Left lung (tissue), 10 donors: ENCODE measurements around the gene DLX6. TPM values are rescaled to one million over a fixed set of nuclear protein-coding genes. Genes with fewer than 3 reads are reported as not detected.

Experiments used
- ATAC-seq: fragments of 200-7000 bp; cut with Tn5 transposase; one replicate; pipeline ENCODE4 v1.9.1; 2020; ENCODE audit warnings: moderate library complexity
- DNase-seq, 4 donors: peaks; one replicate each; pipeline ENCODE4 v3.0.0-alpha.2; 2013 to 2020
- H3K27ac ChIP-seq, 2 donors: fragments of 200-600 bp; sonication (generic) in 1 of 2; one replicate each; pipeline versions ENCODE4 v1.5.0 to v1.8.0; 2020 to 2021
- H3K27me3 ChIP-seq, 2 donors: fragments of 200-600 bp; sonication (generic) in 1 of 2; one replicate each; pipeline versions ENCODE4 v1.5.0 to v1.8.0; 2020 to 2021
- H3K36me3 ChIP-seq, 2 donors: fragments of 200-600 bp; sonication (generic) in 1 of 2; one replicate each; pipeline versions ENCODE4 v1.5.0 to v1.8.0; 2020 to 2021
- H3K4me1 ChIP-seq, 2 donors: fragments of 200-600 bp; one replicate each; pipeline ENCODE4 v1.8.0; 2021
- H3K4me3 ChIP-seq, 2 donors: fragments of 200-600 bp; sonication (generic) in 1 of 2; one replicate each; pipeline versions ENCODE4 v1.5.0 to v1.8.0; 2020 to 2021; ENCODE audit warnings: mild to moderate bottlenecking in 1 of 2
- H3K9me3 ChIP-seq, 2 donors: fragments of 200-600 bp; sonication (generic) in 1 of 2; one replicate each; pipeline versions ENCODE4 v1.5.0 to v1.8.0; 2020 to 2021
- intact Hi-C, 2 donors: fragments of 100-400 bp; cut with DNase I; formaldehyde crosslinking; loops; one replicate each; pipeline versions ENCODE4 v1.11.2 to v1.14.2; 2022
- polyA plus RNA-seq, 6 donors: library from polyadenylated mRNA; unstranded; fragments of 120-200 nt; gene quantifications; one replicate each; pipeline ENCODE4 v1.2.1, GENCODE V29; 2013; ENCODE audit not compliant: insufficient read length in 6 of 6
- total RNA-seq, 2 donors: library from RNA; stranded (reverse); fragmentation: NEBNext Ultra II Directional; extraction: Animal tissue kit (Norgen Biotek cat#: 25700); gene quantifications; one replicate each; pipeline ENCODE4 v1.2.1, GENCODE V29; 2021
- TF ChIP-seq, protein P1 (sequence below), 2 donors: fragments of 200-600 bp; sonication (generic) in 1 of 2; IDR thresholded peaks; one replicate each; pipeline versions ENCODE4 v1.5.0 to v1.8.0; 2021; ENCODE audit warnings: antibody characterized with exemption in 2 of 2
- donor health status: DM: no; HTN: yes; CAD: no.
- donor health status: DM: no; HTN: no; CAD: no.

Gene DLX6
- total and polyA plus RNA-seq, 8 donors, result 0.14 TPM; not detected in 7

DNA sequence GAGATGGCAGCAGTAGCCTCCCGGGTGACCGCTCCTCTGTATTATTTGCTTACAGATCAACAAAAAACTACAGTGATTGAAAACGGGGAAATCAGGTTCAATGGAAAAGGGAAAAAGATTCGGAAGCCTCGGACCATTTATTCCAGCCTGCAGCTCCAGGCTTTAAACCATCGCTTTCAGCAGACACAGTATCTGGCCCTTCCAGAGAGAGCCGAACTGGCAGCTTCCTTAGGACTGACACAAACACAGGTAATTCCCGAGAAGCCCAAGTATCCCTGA lies 2.2 kb downstream of the DLX6 start:
- DNase-seq (no peak), ATAC-seq (no peak)
- intact Hi-C loops, result no loop called here
- no peaks in the 10 kb centered on the region for H3K9me3 ChIP-seq
- TF ChIP-seq, protein P1, sequence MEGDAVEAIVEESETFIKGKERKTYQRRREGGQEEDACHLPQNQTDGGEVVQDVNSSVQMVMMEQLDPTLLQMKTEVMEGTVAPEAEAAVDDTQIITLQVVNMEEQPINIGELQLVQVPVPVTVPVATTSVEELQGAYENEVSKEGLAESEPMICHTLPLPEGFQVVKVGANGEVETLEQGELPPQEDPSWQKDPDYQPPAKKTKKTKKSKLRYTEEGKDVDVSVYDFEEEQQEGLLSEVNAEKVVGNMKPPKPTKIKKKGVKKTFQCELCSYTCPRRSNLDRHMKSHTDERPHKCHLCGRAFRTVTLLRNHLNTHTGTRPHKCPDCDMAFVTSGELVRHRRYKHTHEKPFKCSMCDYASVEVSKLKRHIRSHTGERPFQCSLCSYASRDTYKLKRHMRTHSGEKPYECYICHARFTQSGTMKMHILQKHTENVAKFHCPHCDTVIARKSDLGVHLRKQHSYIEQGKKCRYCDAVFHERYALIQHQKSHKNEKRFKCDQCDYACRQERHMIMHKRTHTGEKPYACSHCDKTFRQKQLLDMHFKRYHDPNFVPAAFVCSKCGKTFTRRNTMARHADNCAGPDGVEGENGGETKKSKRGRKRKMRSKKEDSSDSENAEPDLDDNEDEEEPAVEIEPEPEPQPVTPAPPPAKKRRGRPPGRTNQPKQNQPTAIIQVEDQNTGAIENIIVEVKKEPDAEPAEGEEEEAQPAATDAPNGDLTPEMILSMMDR (IDR thresholded peaks at IDR 0.05), result no peak
- H3K4me3 ChIP-seq, result no peak overlapping the region
- no peaks in the 10 kb centered on the region for H3K36me3 ChIP-seq
- no peak overlapping the region for H3K27ac ChIP-seq
- H3K27me3 ChIP-seq, result peaks cover 98 to 100% of the 10 kb centered on the region in 2 donors
- peaks cover 0 to 22% of the 10 kb centered on the region in 2 donors for H3K4me1 ChIP-seq

DNA sequence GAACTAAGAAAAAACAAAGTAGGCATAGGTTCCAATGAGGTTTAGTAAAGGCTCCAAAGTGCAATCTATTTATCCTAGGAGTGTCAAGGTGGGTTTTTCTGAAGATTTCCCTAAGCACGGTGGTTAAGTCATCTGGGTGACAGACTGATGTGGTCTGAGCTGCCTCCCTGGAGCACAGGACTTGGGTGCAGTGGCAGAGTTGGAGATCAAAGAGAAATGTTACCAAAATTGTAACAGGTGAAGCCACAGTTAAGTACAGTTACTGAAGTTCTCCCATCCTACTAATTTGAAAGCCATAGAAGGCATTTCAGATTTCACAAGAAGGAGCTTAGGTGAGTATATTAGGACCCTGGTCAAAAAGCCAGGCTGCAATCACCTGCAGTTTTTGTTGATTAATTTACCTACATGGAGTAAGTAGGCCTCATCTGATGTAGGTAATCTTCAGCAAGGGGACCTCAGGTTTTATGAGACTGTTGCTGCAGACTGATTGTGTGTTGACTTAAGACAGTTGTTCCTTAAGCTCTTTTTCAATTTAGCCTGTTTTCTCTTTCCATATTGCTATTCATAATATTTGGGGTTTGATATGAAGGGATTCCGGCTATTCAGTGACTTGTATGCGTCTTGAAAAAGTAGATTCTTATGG lies 3.0 kb downstream of the DLX6 start:
- Histone ChIP-seq H3K4me3 (no peak overlapping the region), H3K36me3 (no peaks in the 10 kb centered on the region), H3K4me1 (peaks cover 0 to 22% of the 10 kb centered on the region in 2 donors), H3K27ac (no peak overlapping the region), H3K9me3 (no peaks in the 10 kb centered on the region), H3K27me3 (peaks cover 99 to 100% of the 10 kb centered on the region in 2 donors)
- TF ChIP-seq, protein P1 (IDR thresholded peaks at IDR 0.05), result no peak
- ATAC-seq, result no peak
- no peak for DNase-seq
- intact Hi-C loops, result no loop called here

DNA sequence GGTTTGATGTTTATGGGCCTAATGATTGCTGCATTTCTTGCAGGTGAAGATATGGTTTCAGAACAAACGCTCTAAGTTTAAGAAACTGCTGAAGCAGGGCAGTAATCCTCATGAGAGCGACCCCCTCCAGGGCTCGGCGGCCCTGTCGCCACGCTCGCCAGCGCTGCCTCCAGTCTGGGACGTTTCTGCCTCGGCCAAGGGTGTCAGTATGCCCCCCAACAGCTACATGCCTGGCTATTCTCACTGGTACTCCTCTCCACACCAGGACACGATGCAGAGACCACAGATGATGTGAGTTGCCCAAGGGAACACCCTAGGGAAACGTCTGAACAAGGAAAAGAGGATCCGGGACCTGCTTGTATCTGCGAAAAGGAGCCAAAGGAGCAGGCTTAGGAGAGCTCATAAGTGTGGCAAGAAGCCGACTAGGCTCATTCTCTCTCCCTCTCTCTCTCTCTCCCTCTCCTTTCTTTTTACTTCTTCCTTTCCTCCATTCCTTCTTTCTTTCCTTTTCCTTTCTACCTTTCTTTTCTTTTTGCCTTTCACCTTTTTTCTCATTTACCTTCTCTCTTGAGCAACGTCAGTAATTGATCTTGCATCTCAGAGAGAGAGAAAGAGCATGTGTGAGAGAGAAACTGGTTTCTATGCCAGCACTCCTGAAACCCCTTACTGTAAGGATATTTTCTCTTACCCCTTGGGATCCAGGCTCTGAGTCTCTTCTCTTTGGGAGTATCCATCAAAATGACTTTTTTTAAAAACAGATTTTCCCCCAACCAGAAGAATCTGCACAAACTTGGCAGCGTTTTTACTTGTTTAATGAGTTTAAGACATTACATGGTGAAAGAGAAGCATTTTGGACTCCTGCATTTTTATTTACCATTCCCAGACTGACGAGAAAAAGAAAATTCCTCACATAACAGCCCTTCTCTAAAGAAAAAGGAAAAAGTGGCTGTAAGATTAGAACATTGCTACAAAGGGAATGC lies 4.7 kb downstream of the DLX6 start:
- peak in 1 of 4 donors; percentile 52 for DNase-seq
- no peak for ATAC-seq
- TF ChIP-seq, protein P1 (IDR thresholded peaks at IDR 0.05), result no peak
- intact Hi-C loops, result no loop called here
- no peaks in the 10 kb centered on the region for H3K9me3 ChIP-seq
- H3K27ac ChIP-seq, result no peak overlapping the region
- peaks cover 99 to 100% of the 10 kb centered on the region in 2 donors for H3K27me3 ChIP-seq
- no peaks in the 10 kb centered on the region for H3K36me3 ChIP-seq
- H3K4me1 ChIP-seq, result peaks cover 0 to 21% of the 10 kb centered on the region in 2 donors
- no peak overlapping the region for H3K4me3 ChIP-seq

DNA sequence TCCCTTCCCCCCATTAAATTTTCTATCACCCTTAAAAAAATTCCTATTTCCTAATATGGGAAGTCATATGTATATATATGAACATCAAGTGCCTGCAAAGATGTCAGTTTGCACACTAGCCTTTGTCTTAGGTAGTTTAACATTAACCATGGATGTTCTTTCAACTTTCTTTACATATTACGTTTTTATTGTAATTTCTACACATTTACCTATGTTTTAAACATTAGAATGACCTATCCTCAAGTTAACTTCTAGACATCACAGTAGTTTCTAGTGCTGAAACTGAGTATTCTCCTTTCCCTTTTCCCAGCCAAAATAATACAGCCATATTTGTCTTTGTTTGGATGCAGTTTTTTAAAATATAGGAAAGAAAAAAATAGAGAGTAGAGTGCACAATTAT lies 5.8 kb downstream of the DLX6 start:
- ATAC-seq (no peak), DNase-seq (no peak)
- Histone ChIP-seq H3K27ac (no peak overlapping the region), H3K4me3 (no peak overlapping the region), H3K4me1 (peaks cover 0 to 10% of the 10 kb centered on the region in 2 donors), H3K9me3 (no peaks in the 10 kb centered on the region), H3K27me3 (peaks cover 98 to 100% of the 10 kb centered on the region in 2 donors), H3K36me3 (no peaks in the 10 kb centered on the region)
- intact Hi-C loops, result no loop called here
- TF ChIP-seq, protein P1 (IDR thresholded peaks at IDR 0.05), result no peak
